ENCODE results near the gene SLIRP.
"Not testable (repeated sequence)": the region's sequence is repeated elsewhere in the genome, so short reads cannot be mapped to it uniquely, and the experiment has no call there.

The SLIRP gene

DNA sequence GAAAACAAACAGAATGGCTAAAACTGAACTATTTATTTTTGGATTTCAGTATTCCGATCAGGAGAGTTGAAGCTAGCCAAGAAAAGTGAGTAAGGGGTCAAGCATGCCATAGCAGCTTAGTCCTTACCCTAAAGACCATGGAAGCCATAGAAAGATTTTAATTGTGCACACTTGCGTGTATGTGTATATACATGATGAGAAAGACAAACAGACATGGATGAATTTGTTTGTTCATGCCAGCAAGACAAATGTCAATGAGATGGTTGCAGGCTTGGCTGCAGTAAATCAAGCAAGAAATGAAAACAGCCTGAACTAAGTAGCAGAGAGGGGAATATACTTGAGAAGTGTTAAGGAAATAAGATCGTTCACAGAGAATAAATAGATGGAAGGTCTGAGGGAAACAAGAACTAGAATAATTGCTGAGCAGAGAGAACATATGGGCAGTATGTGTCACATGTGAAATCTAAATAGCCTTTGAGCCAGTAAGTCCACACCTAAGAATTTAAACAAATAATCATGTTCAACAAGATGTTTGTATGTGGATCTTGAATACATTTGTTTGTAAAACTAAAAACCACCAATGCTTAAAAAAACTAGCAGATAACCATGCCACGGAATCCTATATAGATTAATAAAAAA lies 38.3 kb downstream of the SLIRP start:
- DNase-seq = no peak

DNA sequence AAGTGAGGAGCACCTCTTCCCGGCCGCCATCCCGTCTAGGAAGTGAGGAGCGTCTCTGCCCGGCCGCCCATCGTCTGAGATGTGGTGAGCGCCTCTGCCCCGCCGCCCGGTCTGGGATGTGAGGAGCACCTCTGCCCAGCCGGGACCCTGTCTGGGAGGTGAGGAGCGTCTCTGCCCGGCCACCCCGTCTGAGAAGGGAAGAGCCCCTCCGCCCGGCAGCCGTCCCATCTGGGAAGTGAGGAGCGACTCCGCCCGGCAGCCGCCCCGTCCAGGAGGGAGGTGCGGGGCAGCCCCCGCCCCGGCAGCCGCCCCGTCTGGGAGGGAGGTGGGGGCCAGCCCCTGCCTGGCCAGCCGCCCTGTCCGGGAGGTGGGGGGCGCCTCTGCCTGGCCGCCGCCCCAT lies 39.5 kb downstream of the SLIRP start:
- not testable (repeated sequence) for DNase-seq

DNA sequence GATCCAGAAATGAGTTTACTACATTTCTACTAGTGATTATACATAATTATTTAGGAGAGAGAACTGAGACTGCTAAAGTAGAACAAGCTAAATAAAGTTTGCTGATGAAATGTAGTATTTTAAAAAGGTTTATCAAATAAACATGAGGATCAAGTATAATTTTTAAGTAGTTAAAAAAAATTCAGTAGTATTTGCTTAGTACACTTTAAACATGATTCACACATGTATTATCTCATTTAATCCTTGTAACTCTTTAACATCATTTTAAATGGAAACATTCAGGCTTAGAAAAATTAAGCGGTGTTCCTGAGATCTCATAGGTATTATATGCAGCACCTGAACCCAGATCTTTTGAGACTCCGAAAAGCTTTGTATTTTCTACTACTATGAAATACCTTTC lies 44.4 kb downstream of the SLIRP start:
- no peak for DNase-seq

DNA sequence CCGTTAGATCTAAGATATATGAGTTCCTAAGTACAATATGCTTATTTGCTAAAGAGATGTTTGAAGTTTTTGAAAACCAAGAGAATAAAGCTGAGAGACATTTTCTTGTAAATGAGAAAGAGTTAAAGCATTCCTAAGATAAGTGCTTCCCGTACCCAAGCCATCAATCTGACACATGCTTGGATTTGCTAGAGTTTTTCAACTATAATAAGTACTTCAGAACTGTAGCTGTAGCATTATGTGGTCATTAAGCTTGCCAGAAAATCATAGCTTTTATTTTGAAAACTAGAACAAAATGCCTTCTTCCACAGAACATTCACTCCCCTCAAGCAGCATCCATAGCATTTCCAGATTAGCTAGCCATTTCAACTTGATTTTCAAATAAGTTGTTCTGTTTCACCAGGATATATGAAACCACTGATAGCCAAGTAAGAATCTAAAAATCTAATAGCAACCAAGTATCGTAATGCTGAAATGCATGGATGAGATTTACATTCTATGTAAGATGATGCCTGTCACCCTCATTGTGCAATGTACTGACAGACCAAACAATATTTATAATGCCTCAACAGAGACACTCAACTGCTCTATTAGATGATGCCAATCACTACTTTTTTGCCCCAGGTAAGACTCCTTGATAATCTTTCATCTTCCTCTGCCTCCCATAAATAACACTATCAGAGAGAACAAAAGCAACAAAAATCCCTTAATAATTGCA lies 45.1 kb downstream of the SLIRP start:
- DNase-seq = no peak

DNA sequence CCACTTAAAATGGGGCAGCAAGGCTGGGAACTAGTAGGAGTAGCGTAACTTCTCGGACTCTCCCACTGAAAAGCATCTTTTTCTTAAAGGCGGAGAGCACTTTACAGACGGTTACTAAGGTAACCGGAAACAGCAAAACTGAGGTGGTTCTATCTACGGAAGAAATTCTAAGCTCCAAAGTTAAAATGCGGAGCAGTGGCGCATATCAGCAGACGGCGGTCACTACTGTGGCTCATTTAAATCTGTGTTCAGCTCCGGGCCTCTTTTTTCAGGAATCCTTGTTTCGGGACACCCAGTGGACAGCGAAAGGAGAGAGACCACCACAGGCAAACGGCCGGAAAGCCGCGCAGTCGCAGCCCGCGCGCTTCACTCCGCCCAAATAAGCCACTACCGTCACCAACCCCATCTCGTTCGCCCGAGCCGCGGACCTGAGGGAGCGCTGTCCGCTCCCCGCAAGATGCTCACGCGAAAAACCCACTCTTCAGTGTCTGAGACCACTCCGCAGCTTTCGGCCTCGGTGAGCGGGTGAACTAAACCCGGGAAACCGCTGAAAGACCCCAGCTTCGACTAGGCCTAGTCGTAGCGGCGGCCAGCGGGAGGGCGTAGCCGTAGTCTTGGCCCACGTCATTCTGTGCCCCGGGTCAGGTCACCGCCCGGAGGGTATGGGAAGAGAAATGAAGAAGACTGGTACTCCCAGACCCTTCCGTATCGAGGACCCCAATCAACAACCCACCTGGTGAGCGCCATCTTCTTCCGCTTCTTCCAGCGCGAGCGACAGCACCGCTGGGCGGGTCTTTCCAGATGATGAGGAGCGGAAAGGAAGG lies 52.7 kb downstream of the SLIRP start, which contains the start of gene SNW1:
Gene SNW1 (minus strand): TSS at position 776 of the 824 bp plus-strand sequence. CDS start 29 bp downstream, at position 747.
- DNase-seq = peak; percentile 91

DNA sequence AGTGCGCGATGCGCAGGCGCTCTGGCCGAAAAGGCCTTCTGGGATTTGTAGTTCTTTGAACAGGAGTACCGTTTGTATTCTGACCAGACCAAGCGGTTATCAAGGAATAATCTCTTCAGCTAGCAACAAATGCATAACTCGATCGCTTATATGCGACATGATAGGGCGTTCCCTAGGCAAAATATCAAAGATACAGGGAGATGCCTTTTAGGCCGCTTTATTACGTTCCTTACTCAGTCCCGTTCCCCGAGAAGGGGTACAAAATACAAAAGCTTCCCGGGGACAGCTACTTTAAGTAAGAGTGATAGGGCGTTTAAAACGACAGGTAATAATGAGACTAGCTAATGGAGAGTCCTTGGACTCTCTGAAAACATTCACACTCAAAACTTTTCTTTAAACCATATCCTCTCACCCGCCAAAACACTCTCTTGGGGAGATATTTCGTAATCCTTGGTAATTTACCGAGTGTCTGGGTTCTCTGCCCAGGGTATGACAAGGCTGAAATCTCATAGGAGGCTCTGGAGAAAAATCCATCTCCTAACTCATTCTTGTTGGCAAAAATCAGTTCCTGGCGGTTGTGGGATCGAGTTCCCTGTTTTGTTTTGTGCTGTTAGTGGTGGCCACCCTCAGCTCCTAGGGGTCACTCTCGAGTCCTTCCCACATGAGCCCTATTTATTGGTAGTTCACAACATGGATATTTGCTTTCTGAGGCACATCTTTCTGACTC lies 53.5 kb downstream of the SLIRP start:
- DNase-seq = peak in 1 of 2 experiments; percentile 27

DNA sequence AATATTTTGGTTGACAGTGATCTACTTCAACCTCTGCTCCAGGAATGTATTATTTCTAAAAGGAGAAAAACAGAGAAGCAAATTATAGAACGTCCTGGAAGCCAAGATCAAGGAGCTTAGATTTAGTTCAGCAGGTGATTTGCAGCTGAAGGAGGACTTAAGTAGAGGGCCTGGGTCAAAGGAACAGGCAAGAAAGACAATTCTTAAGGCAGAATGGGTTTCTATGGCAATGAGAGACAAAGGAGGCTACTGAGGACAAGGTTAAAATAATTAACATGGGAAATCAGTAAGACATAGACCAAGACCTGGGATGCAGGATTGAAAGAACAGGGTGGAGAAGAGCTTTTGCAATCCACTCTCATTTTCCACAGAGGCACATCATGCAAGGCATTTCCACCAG lies 55.4 kb downstream of the SLIRP start:
- no peak for DNase-seq

DNA sequence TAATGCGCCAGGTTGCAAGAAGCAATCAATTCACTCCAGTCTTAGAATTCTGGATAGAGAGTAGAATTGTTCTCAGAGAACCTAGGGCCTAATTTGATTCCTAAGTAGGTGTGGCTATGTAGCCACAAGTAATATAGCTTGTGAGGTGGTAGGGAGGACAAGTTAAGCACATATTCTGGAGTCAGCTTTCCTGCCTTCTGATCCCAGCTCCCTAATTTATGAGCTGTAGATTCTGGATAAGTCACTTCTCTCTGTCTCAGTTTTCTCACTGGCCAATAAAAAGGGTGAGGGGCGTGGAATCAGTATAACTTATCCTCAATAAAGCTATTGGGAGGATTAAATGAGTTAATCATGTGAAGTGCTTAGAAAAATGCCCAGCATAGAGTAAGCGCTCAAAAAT lies 56.1 kb downstream of the SLIRP start:
- DNase-seq = no peak
